Gastroesophageal sphincter (tissue), 3 donors: ENCODE measurements around the gene ATG7.

ENCODE experiments used
- CTCF ChIP-seq, 4 experiments: fragments of 200-600 bp in 2 of 4; fragments of 450-650 bp in 2 of 4; sonication (generic) in 1 of 4; IDR thresholded peaks; one replicate each; pipeline ENCODE4 v1.5.1; 2017 to 2019; ENCODE audit warnings: antibody characterized with exemption in 4 of 4, mild to moderate bottlenecking in 2 of 4, moderate library complexity in 2 of 4
- POLR2A ChIP-seq, 2 donors: fragments of 450-650 bp; IDR thresholded peaks; one replicate each; pipeline ENCODE4 v1.6.1; 2017; ENCODE audit warnings: antibody characterized with exemption in 2 of 2, mild to moderate bottlenecking in 2 of 2, moderate library complexity in 1 of 2
- POLR2AphosphoS5 ChIP-seq: sonication (generic); formaldehyde crosslinking; IDR thresholded peaks from one replicate; pipeline ENCODE4 v1.6.1; 2017; ENCODE audit warnings: antibody characterized with exemption

GRCh38 chr3:11401434-11401833 lies 129.2 kb downstream of the ATG7 start:
- TF ChIP-seq POLR2A (IDR thresholded peaks at IDR 0.05) = no peak
- TF ChIP-seq CTCF (IDR thresholded peaks at IDR 0.05) = no peak
- TF ChIP-seq POLR2AphosphoS5 = no peak
